Stimulated activated CD8-positive, alpha-beta memory T cell treated with anti-CD3 and anti-CD28 coated beads, Interleukin-7, amount 100 ng/mL, for 1 hour (primary cell): ENCODE measurements around the gene HLF.
A peak's percentile ranks its signal among the peaks of the same experiment; 100 is the strongest.
"Not testable (repeated sequence)": the region's sequence is repeated elsewhere in the genome, so short reads cannot be mapped to it uniquely, and the experiment has no call there.

Source experiments
- DNase-seq, 2 donors: peaks; one replicate each; pipeline ENCODE4 v3.0.0-alpha.2; 2020; ENCODE audit warnings: low read depth in 2 of 2

Gene HLF

DNA sequence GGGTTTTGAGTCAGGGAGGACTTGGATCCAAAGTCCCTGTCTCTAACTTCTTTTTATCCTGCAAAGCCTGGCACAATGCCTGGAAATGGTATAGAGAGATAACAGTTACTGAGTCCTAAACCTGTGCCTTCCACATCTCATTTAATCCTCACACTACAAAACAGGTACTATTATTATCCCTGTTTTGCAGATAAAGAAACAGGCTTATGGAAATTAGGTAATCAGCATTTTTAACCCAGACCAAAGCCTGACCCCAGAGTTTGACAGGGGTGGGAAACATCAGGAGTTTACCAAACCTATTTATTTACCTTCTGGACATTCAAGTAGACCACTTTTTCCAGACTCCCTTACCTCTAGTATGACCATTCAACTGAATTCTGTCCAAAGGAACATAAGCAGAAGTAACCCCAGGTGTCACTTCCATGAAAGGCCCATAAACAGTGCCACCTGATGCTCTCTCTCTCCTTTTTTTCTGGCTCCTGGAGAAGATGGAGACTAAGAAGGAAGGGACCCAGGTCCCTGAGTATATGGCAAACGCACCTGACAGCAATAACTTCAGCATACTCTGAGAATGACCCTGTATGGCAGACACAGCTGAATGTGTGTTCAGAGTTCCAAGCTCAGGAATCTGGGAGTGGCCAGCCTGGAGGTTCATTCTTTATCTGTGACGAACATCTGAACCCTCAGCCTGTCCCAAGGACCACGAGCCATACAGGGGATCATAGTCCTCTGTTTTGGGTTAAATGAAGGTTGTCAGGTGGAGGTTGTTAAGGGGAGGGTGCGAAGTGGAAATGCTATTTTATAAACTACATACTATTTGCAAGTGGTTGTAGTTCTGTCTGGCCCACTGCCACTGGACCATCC is 62.7 kb downstream of the HLF start:
- DNase-seq, result no peak

GRCh38 chr17:55328514-55328913 is 63.8 kb downstream of the HLF start:
- not testable (repeated sequence) for DNase-seq

DNA sequence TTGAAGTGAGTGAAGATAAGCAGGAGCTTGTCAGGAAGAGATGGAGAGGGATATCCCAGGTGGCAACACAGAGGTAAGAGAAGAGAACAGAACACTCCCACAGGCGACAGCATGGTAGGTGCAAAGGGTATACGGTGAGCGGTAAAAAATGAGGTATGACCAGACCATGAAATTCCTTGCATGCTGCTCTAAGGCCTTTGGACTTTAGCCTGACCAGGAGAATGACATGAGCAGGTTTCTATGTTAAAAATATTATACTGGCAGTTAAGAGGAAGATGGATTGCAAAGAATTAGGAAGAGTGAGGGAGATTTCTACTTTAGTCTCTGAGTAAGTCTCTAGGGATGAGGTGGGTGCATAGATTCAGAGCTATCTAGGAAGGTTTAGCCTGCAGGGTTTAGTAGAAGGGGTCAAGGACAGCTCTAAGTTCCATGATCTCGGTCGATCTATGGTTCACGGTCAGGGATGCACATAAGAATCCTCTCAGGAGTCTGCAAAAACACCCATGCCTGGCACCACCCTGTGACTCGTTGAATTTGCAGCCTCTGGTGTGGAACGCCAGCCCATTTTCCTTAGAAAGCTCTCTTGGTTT is 65.7 kb downstream of the HLF start:
- DNase-seq, result no peak

DNA sequence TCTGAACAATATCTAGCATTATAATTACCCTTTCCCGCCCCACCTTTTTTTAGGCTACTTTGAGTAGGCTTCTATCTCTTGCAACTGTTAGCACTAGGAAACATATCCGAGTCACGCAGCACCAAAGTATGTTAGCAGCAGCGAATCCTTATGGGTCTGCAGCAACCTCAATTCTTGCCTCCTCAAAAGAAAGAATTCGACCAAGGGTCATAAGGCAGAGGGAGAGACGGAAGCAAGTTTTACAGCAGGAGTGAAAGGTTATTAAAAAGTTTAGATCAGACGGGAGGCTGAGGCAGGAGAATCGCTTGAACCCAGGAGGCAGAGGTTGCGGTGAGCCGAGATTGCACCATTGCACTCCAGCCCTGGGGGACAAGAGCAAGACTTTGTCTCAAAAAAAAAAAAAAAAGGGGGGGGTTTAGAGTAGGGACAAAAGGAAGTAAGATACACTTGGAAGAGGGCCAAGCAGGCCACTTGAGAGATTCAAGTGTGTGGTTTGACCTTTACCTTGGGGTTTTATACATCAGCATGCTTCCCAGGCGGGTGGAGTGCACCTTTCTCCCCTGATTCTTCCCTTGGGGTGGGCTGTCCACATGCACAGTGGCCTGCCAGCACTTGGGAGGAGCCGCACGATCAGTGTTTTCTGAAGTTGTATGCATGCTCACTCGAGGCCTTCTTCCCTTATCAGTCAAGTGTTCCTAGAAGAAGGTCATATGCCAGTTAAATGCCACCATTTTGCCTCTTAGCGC is 67.7 kb downstream of the HLF start:
- no peak for DNase-seq

DNA sequence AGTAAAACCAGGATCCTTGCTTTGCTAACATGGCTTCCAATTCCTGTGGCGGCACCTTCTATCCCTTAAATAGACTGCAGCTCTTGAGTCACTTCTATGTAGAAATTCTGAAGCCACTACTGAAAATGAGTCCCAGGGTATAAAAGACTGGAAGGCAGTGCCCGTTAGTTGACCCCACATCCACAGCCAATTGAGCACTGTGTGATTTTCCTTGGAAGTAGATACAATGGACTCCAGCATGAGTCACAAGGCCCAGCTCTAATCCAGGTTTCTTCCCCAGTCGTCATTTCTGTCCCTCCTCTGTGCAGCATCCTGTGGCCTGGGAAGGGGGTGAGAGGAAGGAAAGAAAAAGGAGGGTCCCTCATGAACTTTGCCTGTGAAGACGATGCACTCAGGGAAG is 69.5 kb downstream of the HLF start:
- no peak for DNase-seq

- no peak for DNase-seq
Observed at GRCh38 chr17:55334881-55335540, 70.3 kb downstream of the HLF start.

GRCh38 chr17:55335625-55336024 is 70.9 kb downstream of the HLF start:
- no peak for DNase-seq

- no peak for DNase-seq
Observed at GRCh38 chr17:55336426-55336825, 71.7 kb downstream of the HLF start.

GRCh38 chr17:55340176-55340575 is 75.4 kb downstream of the HLF start:
- no peak for DNase-seq

- DNase-seq, result no peak
Observed at GRCh38 chr17:55340686-55341085, 75.9 kb downstream of the HLF start.

GRCh38 chr17:55341432-55341831 is 76.7 kb downstream of the HLF start:
- DNase-seq, result no peak

DNA sequence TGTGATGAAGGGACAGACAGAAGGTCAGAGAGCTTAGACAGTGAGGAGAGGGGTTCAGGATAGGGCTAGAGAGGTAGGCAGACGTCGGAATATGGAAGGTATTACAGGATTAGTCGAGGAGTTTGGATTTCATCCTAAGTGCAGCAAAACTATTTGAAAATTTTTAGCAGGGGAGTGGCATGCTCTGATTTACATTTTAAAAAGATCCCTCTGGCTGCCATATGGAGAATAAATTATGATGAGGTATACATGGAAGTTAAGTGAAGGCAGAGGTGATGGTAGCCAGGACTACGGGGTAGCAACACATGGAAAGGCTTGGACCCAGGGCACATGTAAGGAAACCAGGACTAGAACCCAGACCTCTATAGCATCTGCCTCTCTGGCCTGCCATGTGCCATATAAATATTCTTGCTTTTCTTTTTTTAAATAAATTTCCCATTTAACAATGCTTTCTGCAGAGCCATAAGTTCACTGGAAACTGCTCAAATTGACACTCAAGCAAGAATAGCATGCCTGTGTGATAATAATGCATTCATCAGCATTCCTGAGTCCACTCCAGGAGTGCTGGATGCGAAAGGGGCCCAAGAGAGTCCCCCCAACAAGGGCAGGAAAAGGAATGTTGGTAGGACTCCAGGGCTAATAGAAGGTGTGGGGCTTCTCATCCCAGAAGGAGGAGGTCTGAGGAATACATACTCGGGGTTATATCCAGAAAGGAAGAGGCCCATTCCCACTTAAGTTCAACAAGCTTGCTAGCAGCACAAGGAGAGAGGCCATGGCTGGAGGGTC is 78.2 kb downstream of the HLF start:
- no peak for DNase-seq

DNA sequence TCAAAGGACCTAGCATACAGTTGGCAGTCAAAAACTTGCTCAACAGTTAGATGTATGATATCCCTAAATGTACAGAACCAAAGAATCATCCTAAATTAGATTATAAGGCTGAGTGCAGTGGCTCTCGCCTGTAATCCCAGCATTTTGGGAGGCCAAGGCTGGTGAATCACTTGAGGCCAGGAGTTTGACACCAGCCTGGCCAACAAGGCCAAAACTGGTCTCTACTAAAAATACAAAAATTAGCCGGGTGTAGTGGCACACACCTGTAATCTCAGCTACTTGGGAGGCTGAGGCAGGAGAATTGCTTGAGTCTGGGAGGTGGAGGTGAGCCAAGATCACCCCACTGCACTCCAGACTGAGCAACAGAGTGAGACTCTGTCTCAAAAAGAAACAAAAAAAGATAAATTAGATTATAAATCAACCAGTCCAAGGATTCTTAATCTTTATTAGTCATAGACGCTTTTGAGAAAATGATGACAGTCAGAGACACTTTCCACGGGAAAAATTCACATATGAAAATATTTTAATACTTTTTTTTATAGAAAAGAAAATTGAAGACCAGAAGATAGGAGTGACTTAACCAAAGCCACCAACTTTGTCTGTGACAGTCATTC is 79.2 kb downstream of the HLF start:
- no peak for DNase-seq

GRCh38 chr17:55344514-55344997 is 79.8 kb downstream of the HLF start:
- no peak for DNase-seq

GRCh38 chr17:55345132-55345531 is 80.4 kb downstream of the HLF start:
- DNase-seq, result no peak

- no peak for DNase-seq
Observed at GRCh38 chr17:55346658-55347057, 81.9 kb downstream of the HLF start.

DNA sequence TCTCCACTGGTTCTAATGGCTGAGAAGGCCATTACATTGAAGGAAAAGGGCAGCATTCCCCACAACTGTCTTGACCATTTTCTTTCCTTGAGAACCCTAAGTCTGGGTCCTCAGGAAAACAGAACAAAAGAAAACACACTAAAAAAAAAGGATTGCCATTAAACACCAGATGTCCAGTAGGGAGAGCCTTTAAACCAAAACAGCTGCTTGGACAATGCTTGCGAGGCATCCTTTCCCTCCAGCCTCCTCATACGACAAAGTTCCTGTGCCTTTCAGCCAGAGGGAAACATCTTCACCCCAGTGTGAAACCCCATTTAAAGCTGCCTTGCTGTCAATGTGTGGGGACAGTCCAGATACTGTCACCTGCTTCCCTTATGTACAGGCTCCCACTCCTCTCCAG is 82.6 kb downstream of the HLF start:
- DNase-seq, result no peak

GRCh38 chr17:55348749-55349354 is 84.1 kb downstream of the HLF start:
- DNase-seq, result peak in 1 of 2 donors; percentile 8

DNA sequence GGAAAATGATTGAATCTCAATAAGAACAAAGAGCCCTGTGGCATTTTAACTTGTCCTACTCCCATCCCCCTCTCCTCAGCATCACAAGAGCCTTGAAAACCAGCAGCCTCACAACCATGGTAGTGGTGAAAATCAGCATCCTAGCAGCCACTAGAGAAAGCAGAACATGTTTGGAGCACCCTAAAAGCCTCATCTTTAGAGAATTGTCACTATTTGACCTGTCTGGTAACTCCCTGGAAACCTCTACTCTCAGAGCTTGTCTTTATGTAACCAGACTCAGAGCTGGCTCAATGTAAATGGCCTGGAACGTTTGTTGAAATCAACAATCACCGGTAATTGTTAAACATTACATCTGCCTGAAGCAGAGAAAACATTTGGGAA is 86.1 kb downstream of the HLF start:
- DNase-seq, result no peak

DNA sequence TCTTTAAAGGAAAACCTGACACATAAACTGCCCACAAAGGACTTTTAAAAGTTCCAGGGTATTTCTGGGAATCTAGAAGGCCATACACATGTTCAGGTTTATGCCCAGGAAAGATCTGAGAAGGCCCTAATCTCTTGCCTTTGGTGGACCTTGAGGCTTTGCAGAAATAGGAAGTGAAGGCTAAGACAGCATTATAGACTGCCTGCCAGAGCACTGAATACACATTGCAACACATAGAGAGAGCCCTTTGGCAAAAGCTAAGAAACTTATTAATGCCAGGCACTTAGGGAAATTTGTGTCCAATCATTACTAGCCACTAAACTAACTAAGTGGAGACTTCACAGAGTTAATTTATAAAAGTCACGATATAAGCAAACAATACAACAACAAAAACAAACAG is 86.5 kb downstream of the HLF start:
- no peak for DNase-seq
